GM12872 (cell line): ENCODE measurements around the gene WDFY2.

Experiments
- TF ChIP-seq, protein P1 (sequence below): IDR thresholded peaks from 3 replicates; pipeline ENCODE4 v1.5.1; 2011; ENCODE audit warnings: low read depth, mild to moderate bottlenecking, low read length, moderate library complexity; ENCODE audit not compliant: insufficient read depth

WDFY2 gene

DNA sequence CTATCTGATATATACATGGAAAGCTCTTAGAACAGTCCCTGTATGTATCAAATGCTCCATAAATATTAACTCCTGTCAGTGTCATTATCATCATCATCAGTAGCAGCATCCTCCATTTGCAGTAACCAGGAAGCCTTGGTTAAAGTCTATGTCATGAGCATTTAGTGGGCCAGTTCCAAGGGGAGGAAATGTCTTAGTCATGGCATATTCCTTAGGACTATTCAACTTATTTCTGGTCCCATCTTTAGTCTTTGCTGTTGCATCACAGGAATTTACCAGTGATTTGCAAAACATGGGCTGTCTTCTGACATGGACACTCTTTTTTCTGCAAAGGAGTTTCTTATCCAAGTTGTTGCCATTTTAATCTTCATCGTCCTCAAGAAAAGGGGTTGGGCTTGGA, 98.4 kb downstream of the WDFY2 start:
- TF ChIP-seq, protein P1, sequence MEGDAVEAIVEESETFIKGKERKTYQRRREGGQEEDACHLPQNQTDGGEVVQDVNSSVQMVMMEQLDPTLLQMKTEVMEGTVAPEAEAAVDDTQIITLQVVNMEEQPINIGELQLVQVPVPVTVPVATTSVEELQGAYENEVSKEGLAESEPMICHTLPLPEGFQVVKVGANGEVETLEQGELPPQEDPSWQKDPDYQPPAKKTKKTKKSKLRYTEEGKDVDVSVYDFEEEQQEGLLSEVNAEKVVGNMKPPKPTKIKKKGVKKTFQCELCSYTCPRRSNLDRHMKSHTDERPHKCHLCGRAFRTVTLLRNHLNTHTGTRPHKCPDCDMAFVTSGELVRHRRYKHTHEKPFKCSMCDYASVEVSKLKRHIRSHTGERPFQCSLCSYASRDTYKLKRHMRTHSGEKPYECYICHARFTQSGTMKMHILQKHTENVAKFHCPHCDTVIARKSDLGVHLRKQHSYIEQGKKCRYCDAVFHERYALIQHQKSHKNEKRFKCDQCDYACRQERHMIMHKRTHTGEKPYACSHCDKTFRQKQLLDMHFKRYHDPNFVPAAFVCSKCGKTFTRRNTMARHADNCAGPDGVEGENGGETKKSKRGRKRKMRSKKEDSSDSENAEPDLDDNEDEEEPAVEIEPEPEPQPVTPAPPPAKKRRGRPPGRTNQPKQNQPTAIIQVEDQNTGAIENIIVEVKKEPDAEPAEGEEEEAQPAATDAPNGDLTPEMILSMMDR: no peak

DNA sequence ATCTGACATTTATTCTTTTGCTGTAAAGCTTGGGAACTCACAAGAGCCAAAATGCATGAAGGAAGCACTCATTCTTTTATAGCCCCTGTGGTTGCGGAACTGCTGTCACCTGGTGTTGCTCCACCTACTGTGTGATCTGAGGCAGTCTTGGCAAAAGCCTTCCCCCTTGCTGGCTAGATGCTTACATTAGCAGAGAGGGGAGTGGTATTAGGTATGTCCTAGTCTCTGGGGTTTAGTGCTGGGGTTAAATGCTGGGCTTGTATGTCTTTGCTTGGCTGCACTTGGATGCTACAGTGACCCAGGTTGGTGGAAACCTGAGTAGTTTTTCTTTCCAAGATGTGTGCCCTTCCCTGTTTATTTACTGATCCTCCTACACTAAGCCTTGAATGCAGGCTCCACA, 99.3 kb downstream of the WDFY2 start:
- TF ChIP-seq, protein P1: no peak

DNA sequence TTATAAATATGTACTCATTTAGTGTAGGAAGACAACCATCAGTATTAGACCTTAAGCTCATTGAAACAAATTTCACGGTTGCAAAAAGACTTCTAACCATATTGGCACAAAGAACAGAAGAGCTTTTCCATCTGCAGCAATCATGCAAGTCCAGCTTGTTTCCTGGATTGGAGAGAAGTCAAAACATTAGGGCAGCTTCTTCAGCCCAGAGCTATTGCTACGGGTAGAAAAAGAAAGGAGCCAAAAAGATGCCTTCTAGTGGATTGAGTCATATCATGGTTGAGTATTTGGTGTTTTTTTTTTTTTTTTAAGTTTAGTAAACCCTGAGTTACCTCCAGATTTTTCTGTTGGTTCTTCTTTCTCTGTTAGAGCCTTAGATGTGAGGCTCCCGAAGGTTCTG, 99.8 kb downstream of the WDFY2 start:
- TF ChIP-seq, protein P1: no peak

DNA sequence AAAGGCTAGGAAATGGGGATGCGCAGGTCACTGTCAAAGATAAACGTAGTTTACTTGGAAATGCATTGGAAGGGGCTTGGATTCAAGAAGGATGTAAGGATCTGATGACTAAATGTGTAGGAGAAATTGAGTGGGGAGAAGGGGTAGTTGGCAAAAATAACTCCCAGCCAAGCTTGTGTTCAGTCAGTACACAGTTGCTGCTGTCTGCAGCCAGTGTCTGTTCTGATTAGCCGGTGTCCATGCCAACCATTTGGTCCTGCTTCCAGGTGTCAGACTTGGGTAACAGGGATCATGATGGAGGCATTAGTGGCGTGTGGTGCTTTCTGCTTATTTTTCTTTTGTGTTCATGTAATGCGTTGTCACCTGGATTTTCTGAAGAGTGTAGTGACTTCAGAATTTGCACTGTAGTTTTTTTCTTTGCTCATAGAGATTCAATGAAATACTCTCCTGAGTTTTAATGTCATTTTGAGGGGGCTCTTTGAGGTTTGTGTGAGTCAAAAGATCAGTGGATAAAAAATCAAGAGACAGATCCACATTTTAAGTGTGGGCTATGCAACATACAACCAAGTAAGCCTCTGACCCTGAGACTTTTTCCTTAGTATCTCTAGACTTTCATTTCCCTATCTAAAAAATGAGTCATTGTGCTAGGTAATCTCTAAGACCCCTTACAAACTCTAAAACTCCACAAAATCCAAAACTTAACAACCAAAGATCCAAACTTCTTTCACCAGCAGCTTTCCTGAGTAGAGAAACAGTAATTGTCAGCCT, 103.9 kb downstream of the WDFY2 start:
- TF ChIP-seq, protein P1: no peak

DNA sequence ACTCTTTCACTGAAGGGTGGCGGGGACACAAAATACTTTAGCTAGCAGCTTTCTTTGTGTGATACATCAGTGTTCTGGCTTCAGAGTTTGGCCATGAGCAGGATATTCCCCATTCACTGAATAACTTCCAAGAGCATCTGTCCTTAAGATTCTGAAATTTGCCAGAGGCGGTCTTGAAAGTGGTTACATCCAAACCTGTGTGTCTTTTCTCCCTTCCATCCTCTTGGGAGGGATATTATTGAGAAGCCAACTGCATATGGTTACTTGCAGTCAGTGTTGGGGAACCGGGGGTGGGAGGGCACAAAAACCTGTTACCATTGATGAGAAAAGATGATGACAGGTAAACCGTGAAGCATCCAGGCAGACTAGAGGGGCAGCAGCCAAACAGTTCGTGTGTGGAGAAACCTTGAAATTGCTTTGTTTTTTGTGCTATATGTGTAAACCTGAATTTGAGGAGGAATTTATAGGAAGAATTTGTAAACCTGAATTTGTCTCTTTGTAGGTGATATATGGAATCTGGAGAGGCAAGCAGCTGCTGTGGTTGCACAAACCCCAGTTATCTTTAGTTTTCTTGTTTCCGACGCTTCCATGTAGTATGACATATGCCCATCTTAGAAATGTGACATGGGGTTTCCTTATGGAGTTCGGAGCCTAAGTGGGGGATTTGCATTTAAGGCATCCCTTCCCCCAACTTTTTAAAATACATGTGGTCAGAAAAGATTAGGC, 104.8 kb downstream of the WDFY2 start:
- TF ChIP-seq, protein P1: no peak

DNA sequence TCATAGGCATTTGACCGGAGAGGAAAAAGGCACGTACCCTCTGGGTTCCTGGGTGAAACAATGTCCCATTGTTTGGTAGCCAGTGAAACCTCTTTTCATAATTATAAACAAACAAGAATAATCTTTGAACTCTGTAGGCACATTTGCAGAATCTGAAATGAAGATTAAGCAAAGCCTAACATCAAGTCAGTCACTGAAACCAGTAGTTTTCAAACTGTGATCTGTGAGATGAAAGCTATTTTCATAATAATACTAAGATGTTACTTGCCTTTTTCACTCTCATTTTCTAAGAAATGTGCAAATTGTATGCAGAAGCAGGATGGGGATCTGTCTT, 105.4 kb downstream of the WDFY2 start:
- TF ChIP-seq, protein P1: no peak

DNA sequence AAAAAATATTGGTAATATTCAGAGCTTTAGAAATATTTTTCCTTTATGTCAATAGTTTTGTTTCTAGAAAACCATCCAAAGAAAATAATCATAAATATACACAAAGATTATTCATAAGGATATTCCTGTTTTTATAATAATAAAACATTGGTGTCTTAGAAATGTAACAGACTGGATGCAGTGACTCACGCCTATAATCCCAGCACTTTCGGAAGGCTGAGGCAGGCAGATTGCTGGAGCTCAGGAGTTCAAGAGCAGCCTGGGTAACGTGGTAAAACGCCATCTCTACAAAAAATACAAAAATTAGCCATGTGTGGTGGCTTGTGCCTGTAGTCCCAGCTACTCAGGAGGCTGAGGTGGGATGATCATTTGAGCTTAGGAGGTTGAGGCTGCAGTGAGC, 112.9 kb downstream of the WDFY2 start:
- TF ChIP-seq, protein P1: no peak
